Astrocyte (in vitro differentiated cells and primary cell): Measurements from ENCODE around the gene DENND1B. TPM values are rescaled to one million over a fixed set of nuclear protein-coding genes. Genes with fewer than 3 reads are reported as not detected.

ENCODE experiments used
- DNase-seq: peaks from one replicate; pipeline ENCODE4 v3.0.0-alpha.2; 2010; ENCODE audit warnings: low read depth
- FAIRE-seq: peaks from 2 replicates; lab custom pipeline; 2011; peaks lifted over from hg19 to GRCh38; lab: Jason Lieb, UNC
- H2AFZ ChIP-seq: 2 replicates; pipeline ENCODE4 v1.6.0; 2012; ENCODE audit warnings: low read depth, low read length, inconsistent platforms
- H3K27ac ChIP-seq: 2 replicates; pipeline ENCODE4 v1.5.1; 2011; ENCODE audit warnings: low read depth, low read length, inconsistent platforms
- H3K27me3 ChIP-seq: 2 replicates; pipeline ENCODE4 v1.6.0; 2011; ENCODE audit warnings: low read length, inconsistent platforms; ENCODE audit not compliant: insufficient read depth
- H3K36me3 ChIP-seq: 2 replicates; pipeline ENCODE4 v1.5.1; 2011; ENCODE audit warnings: low read length, inconsistent platforms; ENCODE audit not compliant: insufficient read depth
- H3K4me1 ChIP-seq: 2 replicates; pipeline ENCODE4 v1.5.1; 2011; ENCODE audit warnings: low read length, inconsistent platforms; ENCODE audit not compliant: insufficient read depth
- H3K4me2 ChIP-seq: 2 replicates; pipeline ENCODE4 v1.6.0; 2012; ENCODE audit warnings: low read length, inconsistent platforms
- H3K4me3 ChIP-seq: 2 replicates; pipeline ENCODE4 v1.5.1; 2011; ENCODE audit warnings: low read depth, mild to moderate bottlenecking, low read length, inconsistent platforms; ENCODE audit not compliant: insufficient read depth
- H3K79me2 ChIP-seq: 2 replicates; pipeline ENCODE4 v1.6.0; 2012; ENCODE audit warnings: mild to moderate bottlenecking, low read length, inconsistent platforms; ENCODE audit not compliant: insufficient read depth
- H3K9ac ChIP-seq: 2 replicates; pipeline ENCODE4 v1.6.0; 2012; ENCODE audit warnings: mild to moderate bottlenecking, low read length, inconsistent platforms
- H3K9me3 ChIP-seq: 2 replicates; pipeline ENCODE4 v1.5.1; 2012; ENCODE audit warnings: low read depth, mild to moderate bottlenecking, low read length, inconsistent platforms; ENCODE audit not compliant: insufficient read depth
- H4K20me1 ChIP-seq: 2 replicates; pipeline ENCODE4 v1.6.0; 2012; ENCODE audit warnings: low read length, inconsistent platforms; ENCODE audit not compliant: insufficient read depth
- H3K27ac Mint-ChIP-seq: one replicate; pipeline ENCODE4 v1.8.0; 2021; ENCODE audit warnings: mild to moderate bottlenecking, mixed read lengths; ENCODE audit not compliant: unreplicated experiment
- H3K27me3 Mint-ChIP-seq: one replicate; pipeline ENCODE4 v1.8.0; 2021; ENCODE audit warnings: low read depth, mixed read lengths; ENCODE audit not compliant: unreplicated experiment
- H3K36me3 Mint-ChIP-seq: one replicate; pipeline ENCODE4 v1.8.0; 2021; ENCODE audit warnings: low read depth, mixed read lengths; ENCODE audit not compliant: unreplicated experiment
- H3K4me1 Mint-ChIP-seq: one replicate; pipeline ENCODE4 v1.8.0; 2021; ENCODE audit warnings: low read depth, mixed read lengths; ENCODE audit not compliant: unreplicated experiment
- H3K4me3 Mint-ChIP-seq: one replicate; pipeline ENCODE4 v1.8.0; 2021; ENCODE audit warnings: mild to moderate bottlenecking, moderate library complexity, mixed read lengths; ENCODE audit not compliant: unreplicated experiment
- H3K9me3 Mint-ChIP-seq: one replicate; pipeline ENCODE4 v1.8.0; 2021; ENCODE audit warnings: mild to moderate bottlenecking, mixed read lengths; ENCODE audit not compliant: unreplicated experiment
- EZH2 ChIP-seq: IDR thresholded peaks from 2 replicates; pipeline ENCODE4 v1.6.1; 2012; ENCODE audit warnings: mild to moderate bottlenecking, low read length, inconsistent platforms; ENCODE audit not compliant: insufficient read depth
- total RNA-seq: library from RNA; stranded (reverse); gene quantifications from 2 replicates; pipeline ENCODE4 v1.2.1, GENCODE V29; 2021
- TF ChIP-seq, protein P1 (sequence below): IDR thresholded peaks from 2 replicates; pipeline ENCODE4 v1.5.1; 2011; ENCODE audit warnings: low read depth, mild to moderate bottlenecking, inconsistent platforms, low read length, moderate library complexity; ENCODE audit not compliant: insufficient read depth

Gene DENND1B
- total RNA-seq, 1 donor from 2014 or later = 9.6 TPM

- Histone ChIP-seq H3K9ac (no peak overlapping the region), H4K20me1 (no peaks in the 10 kb centered on the region), H3K79me2 (no peaks in the 10 kb centered on the region), H3K4me2 (no peak overlapping the region), H3K27me3 (no peaks in the 10 kb centered on the region), H2AFZ (no peak overlapping the region), H3K9me3 (no peaks in the 10 kb centered on the region), H3K4me1 (peaks cover 10% of the 10 kb centered on the region), H3K27ac (no peak overlapping the region), H3K4me3 (no peak overlapping the region), H3K36me3 (no peaks in the 10 kb centered on the region)
- no peaks in the 10 kb centered on the region for H3K36me3 Mint-ChIP-seq
- no peak for DNase-seq
- H3K27me3 Mint-ChIP-seq = no peaks in the 10 kb centered on the region
- TF ChIP-seq, protein P1, sequence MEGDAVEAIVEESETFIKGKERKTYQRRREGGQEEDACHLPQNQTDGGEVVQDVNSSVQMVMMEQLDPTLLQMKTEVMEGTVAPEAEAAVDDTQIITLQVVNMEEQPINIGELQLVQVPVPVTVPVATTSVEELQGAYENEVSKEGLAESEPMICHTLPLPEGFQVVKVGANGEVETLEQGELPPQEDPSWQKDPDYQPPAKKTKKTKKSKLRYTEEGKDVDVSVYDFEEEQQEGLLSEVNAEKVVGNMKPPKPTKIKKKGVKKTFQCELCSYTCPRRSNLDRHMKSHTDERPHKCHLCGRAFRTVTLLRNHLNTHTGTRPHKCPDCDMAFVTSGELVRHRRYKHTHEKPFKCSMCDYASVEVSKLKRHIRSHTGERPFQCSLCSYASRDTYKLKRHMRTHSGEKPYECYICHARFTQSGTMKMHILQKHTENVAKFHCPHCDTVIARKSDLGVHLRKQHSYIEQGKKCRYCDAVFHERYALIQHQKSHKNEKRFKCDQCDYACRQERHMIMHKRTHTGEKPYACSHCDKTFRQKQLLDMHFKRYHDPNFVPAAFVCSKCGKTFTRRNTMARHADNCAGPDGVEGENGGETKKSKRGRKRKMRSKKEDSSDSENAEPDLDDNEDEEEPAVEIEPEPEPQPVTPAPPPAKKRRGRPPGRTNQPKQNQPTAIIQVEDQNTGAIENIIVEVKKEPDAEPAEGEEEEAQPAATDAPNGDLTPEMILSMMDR = no peak
- no peak for TF ChIP-seq EZH2
- peaks cover 16% of the 10 kb centered on the region for H3K4me1 Mint-ChIP-seq
- no peak for FAIRE-seq
- H3K9me3 Mint-ChIP-seq = no peaks in the 10 kb centered on the region
- no peak overlapping the region for H3K4me3 Mint-ChIP-seq
- H3K27ac Mint-ChIP-seq = no peak overlapping the region
Measured at GRCh38 chr1:197463142-197463541, 312.1 kb downstream of the DENND1B start.

- H3K27me3 Mint-ChIP-seq = no peaks in the 10 kb centered on the region
Measured at GRCh38 chr1:197462539-197462938, 312.7 kb downstream of the DENND1B start.

More at GRCh38 chr1:197462539-197462938, 312.7 kb downstream of the DENND1B start:
- no peak for FAIRE-seq
- no peaks in the 10 kb centered on the region for H3K36me3 Mint-ChIP-seq
- Histone ChIP-seq H3K9ac (no peak overlapping the region), H3K27ac (no peak overlapping the region), H3K4me3 (no peak overlapping the region), H3K9me3 (no peaks in the 10 kb centered on the region), H3K36me3 (no peaks in the 10 kb centered on the region), H2AFZ (no peak overlapping the region), H3K4me2 (no peak overlapping the region), H4K20me1 (no peaks in the 10 kb centered on the region), H3K4me1 (peaks cover 7% of the 10 kb centered on the region), H3K27me3 (no peaks in the 10 kb centered on the region), H3K79me2 (no peaks in the 10 kb centered on the region)
- H3K27ac Mint-ChIP-seq = no peak overlapping the region
- no peak for DNase-seq
- H3K4me3 Mint-ChIP-seq = no peak overlapping the region
- peaks cover 10% of the 10 kb centered on the region for H3K4me1 Mint-ChIP-seq
- TF ChIP-seq, protein P1 = no peak
- TF ChIP-seq EZH2 = no peak
- no peaks in the 10 kb centered on the region for H3K9me3 Mint-ChIP-seq

Other genes starting within 250 kb of the DENND1B start
- 6.8 and 7.9 TPM in 2 replicates for gene C1orf53, start 127.2 kb upstream of the DENND1B start, total RNA-seq
- gene LHX9, start 141.9 kb upstream of the DENND1B start, total RNA-seq = not detected in 2 replicates